K562 (cell line): ENCODE results near the gene NEK5. TPM values are rescaled to one million over a fixed set of nuclear protein-coding genes. Genes with fewer than 3 reads are reported as not detected.

ENCODE experiments used
- ATAC-seq: fragments of 200-7000 bp; cut with Tn5 transposase; 3 replicates; pipeline ENCODE4 v1.9.1; 2020; ENCODE audit warnings: moderate library complexity
- BruUV-seq: library from RNA; stranded (reverse); fragments of 400-500 nt; replicated peaks from 2 replicates; lab custom pipeline; 2021; lab: Mats Ljungman, UMichigan
- CTCF ChIA-PET: fragments of 300-600 bp; formaldehyde crosslinking; extraction: SDS; loops from one replicate; lab custom pipeline; 2021; ENCODE audit warnings: low intra/inter-chr PET ratio; lab: Yijun Ruan, JAX
- POLR2A ChIA-PET: fragments of 300-600, 350-650 bp; sonication (Branson Sonifier 250); formaldehyde crosslinking; extraction: SDS; loops from one replicate; lab custom pipeline; 2021; ENCODE audit warnings: antibody characterized with exemption, inconsistent platforms; lab: Yijun Ruan, JAX
- DNase-seq, 4 experiments: peaks; one replicate each; pipeline versions ENCODE4 v3.0.0 to v3.0.0-alpha.2; 2011 to 2018; ENCODE audit warnings: low spot score in 3 of 4, mixed read lengths in 3 of 4; ENCODE audit errors: extremely low read depth in 1 of 4
- FAIRE-seq: peaks from 2 replicates; lab custom pipeline; 2011; peaks lifted over from hg19 to GRCh38; lab: Jason Lieb, UNC
- H2AFZ ChIP-seq: 2 replicates; pipeline ENCODE4 v1.6.0; 2011; ENCODE audit warnings: low read depth, low read length, control low read depth, inconsistent platforms
- H3K27ac ChIP-seq: fragments of 200-600 bp; 3 replicates; pipeline ENCODE4 v1.8.0; 2011; ENCODE audit warnings: low read depth, mild to moderate bottlenecking, control low read depth, inconsistent platforms, low read length, moderate library complexity, mixed read lengths; ENCODE audit errors: extremely low read depth
- H3K27me3 ChIP-seq, 2 experiments: fragments of 300-600 bp in 1 of 2; 2 replicates in 1 of 2; 3 replicates in 1 of 2; pipeline versions ENCODE4 v1.6.0 to v1.8.0; 2011; ENCODE audit warnings: inconsistent platforms in 2 of 2, low read length in 2 of 2, mild to moderate bottlenecking in 1 of 2, mixed read lengths in 1 of 2, moderate library complexity in 1 of 2; ENCODE audit not compliant: control insufficient read depth in 2 of 2, insufficient read depth in 2 of 2
- H3K36me3 ChIP-seq: fragments of 300-600 bp; 3 replicates; pipeline ENCODE4 v1.8.0; 2011; ENCODE audit warnings: mild to moderate bottlenecking, low read length, inconsistent platforms; ENCODE audit not compliant: control insufficient read depth, insufficient read depth
- H3K4me1 ChIP-seq, 2 experiments: fragments of 200-600 bp in 1 of 2; replicated peaks in 1 of 2; 2 replicates in 1 of 2; 3 replicates in 1 of 2; pipeline versions ENCODE4 v1.5.1 to v1.8.0; 2011; ENCODE audit warnings: inconsistent platforms in 2 of 2, low read length in 2 of 2, mild to moderate bottlenecking in 1 of 2, mixed read lengths in 1 of 2, moderate library complexity in 1 of 2; ENCODE audit not compliant: control insufficient read depth in 2 of 2, insufficient read depth in 2 of 2
- H3K4me2 ChIP-seq: 2 replicates; pipeline ENCODE4 v1.6.1; 2011; ENCODE audit warnings: low read length, control low read depth, inconsistent platforms, mixed read lengths; ENCODE audit not compliant: insufficient read depth
- H3K4me3 ChIP-seq: fragments of 200-600 bp; sonication (generic), shearing (Covaris generic); 2 replicates; pipeline ENCODE4 v1.5.1; 2016; ENCODE audit warnings: control low read depth, inconsistent platforms
- H3K79me2 ChIP-seq: fragments of 200-600 bp; 3 replicates; pipeline ENCODE4 v1.8.0; 2011; ENCODE audit warnings: low read length, inconsistent platforms; ENCODE audit not compliant: control insufficient read depth, insufficient read depth
- H3K9ac ChIP-seq, 2 experiments: 2 replicates each; pipeline versions ENCODE4 v1.6.0 to v1.6.1; 2011; ENCODE audit warnings: low read depth in 2 of 2, low read length in 2 of 2, control low read depth in 1 of 2, inconsistent platforms in 1 of 2, mild to moderate bottlenecking in 1 of 2, mixed read lengths in 1 of 2; ENCODE audit not compliant: insufficient read depth in 1 of 2
- H3K9me1 ChIP-seq: one replicate; pipeline ENCODE4 v1.6.0; 2011; ENCODE audit warnings: inconsistent platforms, mild to moderate bottlenecking, low read length, moderate library complexity; ENCODE audit not compliant: control insufficient read depth, insufficient read depth
- H3K9me3 ChIP-seq: replicated peaks from 2 replicates; pipeline ENCODE4 v1.5.1; 2011; ENCODE audit warnings: low read depth, low read length, inconsistent platforms; ENCODE audit not compliant: control insufficient read depth, insufficient read depth
- H4K20me1 ChIP-seq: replicated peaks from 2 replicates; pipeline ENCODE4 v1.6.1; 2011; ENCODE audit warnings: low read length, inconsistent platforms, mixed read lengths; ENCODE audit not compliant: control insufficient read depth, insufficient read depth
- FOXM1 ChIP-seq, 2 experiments: fragments of 450-650 bp in 1 of 2; sonication (generic) in 1 of 2; formaldehyde crosslinking in 1 of 2; IDR thresholded peaks; 2 replicates each; pipeline versions ENCODE4 v1.6.1 to v1.9.0; 2017 to 2022; ENCODE audit warnings: low read depth in 2 of 2, mild to moderate bottlenecking in 2 of 2, missing genetic modification reagents in 1 of 2, moderate library complexity in 1 of 2
- HLTF ChIP-seq: fragments of 450-650 bp; IDR thresholded peaks from 2 replicates; pipeline ENCODE4 v1.6.1; 2016
- MCM7 ChIP-seq, 2 experiments: fragments of 450-650 bp; IDR thresholded peaks; 2 replicates each; pipeline ENCODE4 v1.6.1; 2016 to 2018
- POLR2H ChIP-seq: IDR thresholded peaks from 2 replicates; pipeline ENCODE4 v1.6.1; 2016; ENCODE audit warnings: missing genetic modification characterization, low read depth, mild to moderate bottlenecking, control low read depth, missing compliant biosample characterization, moderate library complexity
- PRPF4 ChIP-seq: fragments of 200-400 bp; formaldehyde crosslinking; IDR thresholded peaks from one replicate; pipeline ENCODE4 v1.6.1; 2017; ENCODE audit warnings: low read length, low read depth, mild to moderate bottlenecking; ENCODE audit not compliant: insufficient read depth, poor library complexity, severe bottlenecking
- SP1 ChIP-seq: sonication (generic); formaldehyde crosslinking; IDR thresholded peaks from 2 replicates; pipeline ENCODE4 v1.8.1; 2022; ENCODE audit warnings: mild to moderate bottlenecking, missing genetic modification reagents
- TGIF2 ChIP-seq: sonication (generic); formaldehyde crosslinking; IDR thresholded peaks from 2 replicates; pipeline ENCODE4 v1.8.1; 2022; ENCODE audit warnings: mild to moderate bottlenecking, missing genetic modification reagents, moderate library complexity
- YY1 ChIP-seq, 3 experiments: IDR thresholded peaks; 2 replicates each; pipeline ENCODE4 v1.6.1; 2011; ENCODE audit warnings: low read length in 2 of 3, mild to moderate bottlenecking in 2 of 3, moderate library complexity in 2 of 3, borderline replicate concordance in 1 of 3, control low read depth in 1 of 3, low read depth in 1 of 3; ENCODE audit not compliant: insufficient read depth in 3 of 3, insufficient replicate concordance in 2 of 3, control insufficient read depth in 1 of 3, insufficient read length in 1 of 3; ENCODE audit errors: extremely low read depth in 1 of 3
- ZFX ChIP-seq: sonication (generic); formaldehyde crosslinking; IDR thresholded peaks from 2 replicates; pipeline ENCODE4 v1.8.0; 2022; ENCODE audit warnings: mild to moderate bottlenecking, missing genetic modification reagents, moderate library complexity
- ZKSCAN3 ChIP-seq: fragments of 250-450 bp; sonication (Bioruptor Pico); IDR thresholded peaks from 2 replicates; pipeline ENCODE4 v1.4.0; 2020
- ZNF316 ChIP-seq: fragments of 450-650 bp; IDR thresholded peaks from 2 replicates; pipeline ENCODE4 v1.6.1; 2016
- ZNF354B ChIP-seq: fragments of 250-450 bp; sonication (Bioruptor Pico); IDR thresholded peaks from 2 replicates; pipeline ENCODE4 v1.4.0; 2020
- WGBS: fragments of 100-300 bp; shearing (Covaris generic); methylation state at CpG from one replicate; pipeline ENCODE4 v1.1.6; 2016; ENCODE audit warnings: low coverage, mixed read lengths; ENCODE audit not compliant: insufficient coverage; ENCODE audit errors: missing lambda C conversion rate; 5-methylcytosine and 5-hydroxymethylcytosine counted together
- in situ Hi-C: fragments of 300-500 bp; cut with MboI; formaldehyde crosslinking; loops from 4 replicates; pipeline ENCODE4 v1.15.0; 2018; ENCODE audit warnings: inconsistent platforms, mixed read lengths
- intact Hi-C: fragments of 100-400 bp; cut with micrococcal nuclease; formaldehyde crosslinking; loops from 2 replicates; pipeline ENCODE4 v1.14.2; 2022
- polyA plus RNA-seq, 8 experiments: library from polyadenylated mRNA; depleted of rRNA in 4 of 8; stranded (reverse) in 5 of 8; unstranded in 3 of 8; fragments of >200 nt; fragmentation: Nextera tagmentation in 2 of 8; fragmentation: Illumina TruSeq in 1 of 8; extraction: Ambion mirVana in 2 of 8; extraction: Trizol in 1 of 8; gene quantifications; 2 replicates each; pipeline versions ENCODE4 v1.2.1 to v1.2.3, GENCODE V29; 2011 to 2014; ENCODE audit warnings: inconsistent platforms in 1 of 8, missing spikeins in 1 of 8
- total RNA-seq, 7 experiments: library from RNA; depleted of rRNA in 6 of 7; stranded (reverse); fragments of >200 nt in 6 of 7; fragmentation: Illumina TruSeq in 2 of 7; extraction: Trizol in 2 of 7; gene quantifications; 2 replicates each; pipeline versions ENCODE4 v1.2.1 to v1.2.3, GENCODE V29; 2011 to 2021; ENCODE audit warnings: low replicate concordance in 1 of 7
- TF ChIP-seq, protein P1 (sequence below), 3 experiments: IDR thresholded peaks in 2 of 3; conservative IDR thresholded peaks in 1 of 3; 2 replicates each; pipeline ENCODE4 v1.5.1; 2011 to 2012; ENCODE audit warnings: low read length in 3 of 3, mild to moderate bottlenecking in 3 of 3, control low read depth in 2 of 3, improper control_type of control experiment in 1 of 3, inconsistent platforms in 1 of 3, low read depth in 1 of 3, mixed read lengths in 1 of 3, moderate library complexity in 1 of 3; ENCODE audit not compliant: insufficient read depth in 2 of 3
- TF ChIP-seq, protein P2 (sequence below): sonication (generic); formaldehyde crosslinking; IDR thresholded peaks from 2 replicates; pipeline ENCODE4 v1.8.0; 2022; ENCODE audit warnings: mild to moderate bottlenecking, missing genetic modification reagents, borderline replicate concordance
- TF ChIP-seq, protein P3 (sequence below): fragments of 450-650 bp; formaldehyde crosslinking; IDR thresholded peaks from 2 replicates; pipeline ENCODE4 v1.4.0; 2022; ENCODE audit warnings: missing genetic modification characterization

The NEK5 gene
- total and polyA plus RNA-seq, 9 of the 15 experiments (the other 6 are each of a cell fraction or from before 2014, with no cell fraction given), result 0.09 to 0.44 (median 0.33) TPM

DNA sequence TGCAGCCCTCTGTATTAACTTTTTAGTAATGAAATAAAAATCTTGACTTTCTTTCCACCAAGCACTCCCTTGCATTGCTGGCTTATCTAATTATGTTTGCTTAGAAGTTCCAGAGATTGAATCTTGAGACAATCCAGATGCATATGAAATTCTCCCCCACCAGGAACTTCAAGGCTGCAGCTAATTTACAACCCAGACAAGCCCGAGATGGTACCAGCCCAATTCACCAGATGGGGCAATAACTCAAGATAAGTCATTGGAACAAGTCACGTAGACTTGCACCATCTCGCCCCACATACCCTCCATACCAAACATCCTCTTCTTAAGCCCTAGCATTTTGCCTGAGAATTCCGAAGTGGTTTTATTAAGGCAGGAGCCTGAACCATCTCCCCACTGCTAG, 75.4 kb downstream of the NEK5 start:
- Histone ChIP-seq H3K4me3 (no peak overlapping the region), H3K9me3 (no peaks in the 10 kb centered on the region), H3K4me2 (no peak overlapping the region), H3K27me3 (no peaks in the 10 kb centered on the region), H3K9ac (no peak overlapping the region), H3K36me3 (no peaks in the 10 kb centered on the region), H3K4me1 (no peaks in the 10 kb centered on the region), H4K20me1 (no peaks in the 10 kb centered on the region), H2AFZ (no peak overlapping the region), H3K79me2 (no peaks in the 10 kb centered on the region), H3K9me1 (no peaks in the 10 kb centered on the region), H3K27ac (no peak overlapping the region)
- ATAC-seq, result no peak
- POLR2A ChIA-PET, result no interaction called here
- in situ Hi-C loops, result no loop called here
- no peak for DNase-seq
- CTCF ChIA-PET, result no interaction called here
- intact Hi-C loops, result no loop called here
- WGBS, result 26% methylated on average over 4 of the region's 4 CpGs
- no peak for FAIRE-seq
- BruUV-seq, result no TSS peak
- TF ChIP-seq HLTF, result no peak
- TF ChIP-seq SP1 (CRISPR knock-in tag), result no peak
- no peak for TF ChIP-seq ZKSCAN3 (CRISPR knock-in tag)
- TF ChIP-seq ZFX (CRISPR knock-in tag), result no peak
- no peak for TF ChIP-seq YY1 (IDR thresholded peaks at IDR 0.05; ENCODE audit: borderline replicate concordance in 1 of 3, control insufficient read depth in 1 of 3, extremely low read depth in 1 of 3, insufficient read depth in 3 of 3, insufficient read length in 1 of 3, insufficient replicate concordance in 2 of 3, low read depth in 1 of 3, low read length in 2 of 3)
- TF ChIP-seq MCM7 (IDR thresholded peaks at IDR 0.05), result no peak
- no peak for TF ChIP-seq FOXM1 (IDR thresholded peaks at IDR 0.05; ENCODE audit: low read depth)
- no peak for TF ChIP-seq FOXM1 (CRISPR knock-in tag; IDR thresholded peaks at IDR 0.05; ENCODE audit: low read depth)
- TF ChIP-seq TGIF2 (CRISPR knock-in tag), result no peak
- TF ChIP-seq, protein P1, sequence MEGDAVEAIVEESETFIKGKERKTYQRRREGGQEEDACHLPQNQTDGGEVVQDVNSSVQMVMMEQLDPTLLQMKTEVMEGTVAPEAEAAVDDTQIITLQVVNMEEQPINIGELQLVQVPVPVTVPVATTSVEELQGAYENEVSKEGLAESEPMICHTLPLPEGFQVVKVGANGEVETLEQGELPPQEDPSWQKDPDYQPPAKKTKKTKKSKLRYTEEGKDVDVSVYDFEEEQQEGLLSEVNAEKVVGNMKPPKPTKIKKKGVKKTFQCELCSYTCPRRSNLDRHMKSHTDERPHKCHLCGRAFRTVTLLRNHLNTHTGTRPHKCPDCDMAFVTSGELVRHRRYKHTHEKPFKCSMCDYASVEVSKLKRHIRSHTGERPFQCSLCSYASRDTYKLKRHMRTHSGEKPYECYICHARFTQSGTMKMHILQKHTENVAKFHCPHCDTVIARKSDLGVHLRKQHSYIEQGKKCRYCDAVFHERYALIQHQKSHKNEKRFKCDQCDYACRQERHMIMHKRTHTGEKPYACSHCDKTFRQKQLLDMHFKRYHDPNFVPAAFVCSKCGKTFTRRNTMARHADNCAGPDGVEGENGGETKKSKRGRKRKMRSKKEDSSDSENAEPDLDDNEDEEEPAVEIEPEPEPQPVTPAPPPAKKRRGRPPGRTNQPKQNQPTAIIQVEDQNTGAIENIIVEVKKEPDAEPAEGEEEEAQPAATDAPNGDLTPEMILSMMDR (IDR thresholded peaks at IDR 0.05 in 2 of 3, conservative IDR thresholded peaks at IDR 0.05 in 1 of 3; ENCODE audit: insufficient read depth in 2 of 3, low read depth in 1 of 3, low read length in 3 of 3), result no peak
- no peak for TF ChIP-seq PRPF4
- TF ChIP-seq, protein P2, sequence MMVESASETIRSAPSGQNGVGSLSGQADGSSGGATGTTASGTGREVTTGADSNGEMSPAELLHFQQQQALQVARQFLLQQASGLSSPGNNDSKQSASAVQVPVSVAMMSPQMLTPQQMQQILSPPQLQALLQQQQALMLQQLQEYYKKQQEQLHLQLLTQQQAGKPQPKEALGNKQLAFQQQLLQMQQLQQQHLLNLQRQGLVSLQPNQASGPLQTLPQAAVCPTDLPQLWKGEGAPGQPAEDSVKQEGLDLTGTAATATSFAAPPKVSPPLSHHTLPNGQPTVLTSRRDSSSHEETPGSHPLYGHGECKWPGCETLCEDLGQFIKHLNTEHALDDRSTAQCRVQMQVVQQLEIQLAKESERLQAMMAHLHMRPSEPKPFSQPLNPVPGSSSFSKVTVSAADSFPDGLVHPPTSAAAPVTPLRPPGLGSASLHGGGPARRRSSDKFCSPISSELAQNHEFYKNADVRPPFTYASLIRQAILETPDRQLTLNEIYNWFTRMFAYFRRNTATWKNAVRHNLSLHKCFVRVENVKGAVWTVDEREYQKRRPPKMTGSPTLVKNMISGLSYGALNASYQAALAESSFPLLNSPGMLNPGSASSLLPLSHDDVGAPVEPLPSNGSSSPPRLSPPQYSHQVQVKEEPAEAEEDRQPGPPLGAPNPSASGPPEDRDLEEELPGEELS (CRISPR knock-in tag), result no peak
- no peak for TF ChIP-seq POLR2H (tag)
- TF ChIP-seq ZNF316, result no peak
- no peak for TF ChIP-seq ZNF354B (CRISPR knock-in tag)
- TF ChIP-seq, protein P3, sequence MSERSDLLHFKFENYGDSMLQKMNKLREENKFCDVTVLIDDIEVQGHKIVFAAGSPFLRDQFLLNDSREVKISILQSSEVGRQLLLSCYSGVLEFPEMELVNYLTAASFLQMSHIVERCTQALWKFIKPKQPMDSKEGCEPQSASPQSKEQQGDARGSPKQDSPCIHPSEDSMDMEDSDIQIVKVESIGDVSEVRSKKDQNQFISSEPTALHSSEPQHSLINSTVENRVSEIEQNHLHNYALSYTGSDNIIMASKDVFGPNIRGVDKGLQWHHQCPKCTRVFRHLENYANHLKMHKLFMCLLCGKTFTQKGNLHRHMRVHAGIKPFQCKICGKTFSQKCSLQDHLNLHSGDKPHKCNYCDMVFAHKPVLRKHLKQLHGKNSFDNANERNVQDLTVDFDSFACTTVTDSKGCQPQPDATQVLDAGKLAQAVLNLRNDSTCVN (CRISPR knock-in tag), result no peak
